Activated T-helper 1 cell treated with Interleukin-2 at 50 U/mL for 16 hours (primary cell): ENCODE results near the gene COMMD1.
"Not testable (repeated sequence)": the region's sequence is repeated elsewhere in the genome, so short reads cannot be mapped to it uniquely, and the experiment has no call there.

ENCODE experiments used
- DNase-seq: peaks from one replicate; pipeline ENCODE4 v3.0.0-alpha.2; 2020; ENCODE audit warnings: low read depth

COMMD1 gene

DNA sequence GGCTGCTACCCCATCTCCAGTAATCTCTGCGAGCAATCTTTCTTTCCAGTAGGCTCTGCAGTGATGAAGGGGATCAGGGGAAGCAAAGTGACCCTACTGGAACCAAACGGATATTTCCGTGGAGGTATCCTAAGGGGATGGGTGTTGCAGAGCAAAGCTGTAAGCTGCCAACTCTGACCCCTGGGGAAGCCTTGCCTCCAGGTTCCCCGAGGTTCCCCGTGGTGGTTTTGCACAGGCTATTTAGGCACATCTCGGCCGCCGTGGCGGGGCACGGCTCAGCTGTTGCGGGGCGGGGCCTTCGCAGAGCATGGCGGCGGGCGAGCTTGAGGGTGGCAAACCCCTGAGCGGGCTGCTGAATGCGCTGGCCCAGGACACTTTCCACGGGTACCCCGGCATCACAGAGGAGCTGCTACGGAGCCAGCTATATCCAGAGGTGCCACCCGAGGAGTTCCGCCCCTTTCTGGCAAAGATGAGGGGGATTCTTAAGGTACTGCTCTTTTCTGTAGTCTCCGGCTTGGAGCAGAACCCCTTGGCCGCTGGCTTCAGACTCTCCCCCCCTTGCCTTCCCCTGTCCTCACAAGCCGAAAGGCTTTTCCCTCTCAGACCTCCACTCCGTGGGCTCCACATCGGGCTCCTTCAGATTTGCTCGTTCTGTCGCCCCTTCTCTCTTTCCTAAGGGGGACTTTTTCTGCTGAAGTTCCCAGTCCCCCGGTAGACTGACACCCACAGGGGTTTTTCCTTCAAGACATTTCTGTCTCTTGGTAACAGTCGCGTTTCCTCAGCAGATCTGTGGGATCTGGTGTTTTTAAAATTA is at the start of gene COMMD1:
Gene COMMD1 (plus strand): TSS at position 303 of the 814 bp plus-strand sequence. CDS start 5 bp downstream, at position 308.
- peak; percentile 68 for DNase-seq

DNA sequence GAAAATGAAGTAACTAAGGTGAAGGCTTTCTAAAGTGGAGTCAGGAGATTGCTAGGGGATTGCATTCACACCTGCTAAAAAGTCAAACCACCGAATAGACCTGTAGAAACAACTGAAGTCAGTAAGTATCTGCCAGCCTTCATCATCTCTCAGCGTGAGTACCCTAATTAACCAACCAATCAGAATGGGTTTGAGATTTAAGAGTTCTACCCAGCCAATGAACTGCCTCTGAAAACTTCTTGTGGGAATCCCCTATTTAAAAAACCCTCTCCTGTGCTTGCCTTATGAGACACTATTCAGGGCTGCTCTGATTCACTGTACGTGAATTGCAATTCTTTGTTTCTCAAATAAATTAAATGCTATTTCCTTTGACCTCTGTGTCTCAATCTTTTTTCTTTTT is 48.2 kb upstream of the COMMD1 start:
- DNase-seq: no peak

DNA sequence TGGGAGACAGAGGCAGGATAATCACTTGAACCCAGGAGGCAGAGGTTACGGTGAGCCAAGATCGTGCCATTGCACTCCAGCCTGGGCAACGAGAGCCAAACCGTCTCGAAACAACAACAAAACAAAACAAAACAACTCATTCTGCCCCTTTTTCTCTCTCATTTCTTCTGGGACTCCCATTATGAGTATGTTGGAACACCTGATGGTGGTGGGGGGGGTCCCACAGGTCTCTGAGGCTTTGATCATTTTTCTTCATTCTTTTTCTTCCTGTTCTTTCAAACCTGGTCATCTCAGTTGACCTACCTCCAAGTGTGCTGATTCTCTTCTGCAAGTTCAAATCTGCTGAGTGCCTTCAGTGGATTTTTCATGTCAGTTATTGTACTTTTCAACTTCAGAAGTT is 43.4 kb upstream of the COMMD1 start:
- DNase-seq: no peak

DNA sequence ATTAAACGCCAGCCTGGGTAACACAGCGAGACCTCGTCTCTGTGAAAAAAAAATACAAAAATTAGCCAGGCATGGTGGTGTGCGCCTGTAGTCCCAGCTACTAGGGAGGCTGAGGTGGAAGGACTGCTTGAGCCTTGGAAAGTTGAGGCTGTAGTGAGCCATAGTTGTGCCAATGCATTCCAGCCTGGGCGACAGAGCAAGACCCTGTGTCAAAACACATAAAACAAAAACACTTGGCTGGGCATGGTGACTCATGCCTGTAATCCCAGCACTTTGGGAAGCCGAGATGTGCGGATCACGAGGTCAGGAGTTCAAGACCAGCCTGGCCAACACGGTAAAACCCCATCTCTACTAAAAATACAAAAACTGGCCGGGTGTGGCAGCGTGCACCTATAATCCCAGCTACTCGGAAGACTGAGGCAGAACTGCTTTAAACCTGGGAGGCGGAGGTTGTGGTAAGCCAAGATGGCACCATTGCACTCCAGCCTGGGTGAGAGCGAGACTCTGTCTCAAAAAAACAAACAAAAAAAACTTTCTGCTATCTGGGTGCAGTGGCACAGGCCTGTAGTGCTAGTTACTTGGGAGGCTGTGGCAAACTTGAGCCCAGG is 38.9 kb upstream of the COMMD1 start:
- DNase-seq: not testable (repeated sequence)

DNA sequence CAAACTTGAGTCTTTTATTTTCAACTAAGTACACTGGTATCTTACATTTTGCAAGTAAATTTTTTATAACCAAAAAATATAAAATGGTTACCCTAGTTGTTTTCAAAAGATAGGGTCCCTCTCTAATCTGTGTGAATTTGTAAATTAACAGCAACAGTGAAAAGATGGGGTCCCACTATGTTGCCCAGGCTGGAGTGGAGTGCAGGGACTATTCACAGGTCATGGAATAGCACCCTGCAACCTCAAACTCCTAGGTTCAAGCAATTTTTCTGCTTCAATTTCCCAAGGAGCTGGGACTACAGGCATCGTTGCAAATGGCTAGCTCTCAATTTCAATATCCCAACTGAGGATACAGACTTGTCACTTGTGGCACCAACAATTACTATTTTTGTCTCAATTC is 29.1 kb upstream of the COMMD1 start:
- DNase-seq: no peak

DNA sequence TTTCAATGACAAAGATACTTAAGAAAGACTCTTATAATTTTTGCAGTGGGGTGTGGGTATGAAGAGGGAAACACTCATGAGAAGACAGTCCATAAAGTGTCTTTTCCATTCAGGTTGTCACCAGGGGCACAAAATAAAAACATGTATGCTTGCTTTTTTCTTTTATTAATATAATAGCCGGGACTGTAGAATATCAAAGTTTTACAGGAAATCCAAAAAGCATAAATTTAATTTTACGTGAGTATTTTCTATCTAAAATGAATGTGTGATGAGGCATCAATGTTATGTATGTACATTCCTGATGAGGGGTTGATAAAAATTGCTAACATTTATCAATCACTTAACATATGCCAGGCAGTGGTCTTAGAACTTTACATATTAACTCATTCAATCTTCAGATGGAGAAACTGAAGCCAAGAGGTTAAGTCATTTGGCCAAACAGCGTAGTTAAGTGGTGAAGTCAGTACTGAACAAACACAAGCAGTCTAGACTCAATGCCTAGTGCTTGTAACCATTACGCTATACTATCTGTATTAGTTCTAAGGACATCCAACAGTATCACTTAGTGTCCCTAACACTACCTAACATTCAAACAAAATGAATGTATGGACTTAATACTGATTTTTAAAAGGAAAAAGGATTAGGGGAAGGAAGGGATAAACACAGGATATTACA is 27.8 kb upstream of the COMMD1 start:
- DNase-seq: no peak

DNA sequence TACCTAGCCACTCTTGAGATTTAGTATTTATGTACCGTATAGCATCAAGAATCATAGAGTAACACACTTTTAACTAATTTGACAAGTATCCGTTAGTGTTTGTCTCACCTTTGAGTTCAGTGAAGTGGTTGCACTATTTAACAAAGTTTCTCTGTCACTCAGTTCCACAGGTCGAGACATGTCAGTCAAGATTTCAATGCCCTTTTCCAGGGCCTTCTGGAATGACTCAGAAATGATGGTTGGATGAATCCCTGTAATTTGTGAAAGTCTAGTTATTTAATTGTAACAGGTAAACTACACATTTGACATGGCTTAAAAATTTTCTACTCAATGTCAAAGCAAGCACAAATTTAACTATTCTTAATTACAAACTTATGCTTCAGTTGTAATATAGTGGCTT is 26.7 kb upstream of the COMMD1 start:
- no peak for DNase-seq

DNA sequence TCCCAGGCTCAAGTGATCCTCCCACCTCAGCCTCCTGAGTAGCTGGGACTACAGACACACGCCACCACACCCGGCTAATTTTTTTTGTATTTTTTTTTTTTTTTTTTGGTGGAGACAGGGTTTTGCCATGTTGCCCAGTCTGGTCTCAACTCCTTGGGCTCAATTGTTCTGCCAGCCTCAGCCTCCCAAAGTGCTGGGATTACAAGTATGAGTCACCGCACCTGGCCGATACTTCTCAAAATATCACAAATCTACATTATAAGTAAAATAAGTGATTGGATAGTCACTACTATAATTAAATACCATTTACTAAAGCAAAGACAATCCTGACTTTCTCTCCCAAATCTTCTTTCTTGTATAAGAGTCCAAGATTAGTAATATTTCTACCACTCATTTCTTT is 26.1 kb upstream of the COMMD1 start:
- DNase-seq: not testable (repeated sequence)

DNA sequence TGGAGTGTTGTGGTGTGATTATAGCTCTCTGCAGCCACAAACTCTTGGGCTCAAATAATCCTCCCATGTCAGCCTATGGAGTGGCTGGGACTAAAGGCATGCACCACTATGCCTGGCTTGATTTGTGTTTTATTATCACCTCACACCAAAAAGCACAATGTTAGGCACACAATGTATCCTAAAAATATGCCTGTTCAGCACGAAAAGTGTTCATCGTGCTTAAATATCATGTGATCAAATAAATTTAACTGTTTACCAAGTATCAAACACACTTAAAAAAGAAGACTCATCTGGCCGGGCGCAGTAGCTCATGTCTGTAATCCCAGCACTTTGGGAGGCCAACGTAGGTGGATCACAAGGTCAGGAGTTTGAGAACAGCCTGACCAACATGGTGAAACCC is 22.6 kb upstream of the COMMD1 start:
- no peak for DNase-seq

DNA sequence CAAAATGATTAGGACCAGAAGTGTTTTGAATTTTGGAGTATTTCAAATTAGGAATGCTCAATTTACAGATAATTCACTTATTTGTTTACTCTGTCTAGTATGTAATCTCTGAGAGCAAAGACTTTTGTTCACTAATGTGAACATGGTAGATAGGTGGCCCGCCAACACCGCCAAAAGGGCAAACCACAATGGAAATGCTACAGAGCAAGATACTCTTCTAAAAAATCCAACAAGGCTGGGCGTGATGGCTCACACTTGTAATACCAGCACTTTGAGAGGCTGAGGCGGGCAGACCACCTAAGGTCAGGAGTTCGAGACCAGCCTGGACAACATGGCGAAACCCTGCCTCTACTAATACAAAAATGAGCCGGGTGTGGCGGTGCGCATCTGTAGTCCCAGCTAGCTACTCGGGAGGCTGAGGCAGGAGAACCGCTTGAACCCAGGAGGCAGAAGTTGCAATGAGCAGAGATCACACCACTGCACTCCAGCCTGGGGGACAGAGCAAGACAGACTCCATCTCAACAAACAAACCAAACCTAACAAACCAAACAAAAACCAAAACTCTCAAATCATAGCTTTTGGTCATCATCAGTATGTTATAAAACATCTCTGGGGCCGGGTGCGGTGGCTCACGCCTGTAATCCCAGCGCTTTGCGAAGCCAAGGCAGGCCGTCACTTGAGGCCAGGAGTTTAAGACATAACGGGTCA is 19.4 kb upstream of the COMMD1 start:
- DNase-seq: no peak

DNA sequence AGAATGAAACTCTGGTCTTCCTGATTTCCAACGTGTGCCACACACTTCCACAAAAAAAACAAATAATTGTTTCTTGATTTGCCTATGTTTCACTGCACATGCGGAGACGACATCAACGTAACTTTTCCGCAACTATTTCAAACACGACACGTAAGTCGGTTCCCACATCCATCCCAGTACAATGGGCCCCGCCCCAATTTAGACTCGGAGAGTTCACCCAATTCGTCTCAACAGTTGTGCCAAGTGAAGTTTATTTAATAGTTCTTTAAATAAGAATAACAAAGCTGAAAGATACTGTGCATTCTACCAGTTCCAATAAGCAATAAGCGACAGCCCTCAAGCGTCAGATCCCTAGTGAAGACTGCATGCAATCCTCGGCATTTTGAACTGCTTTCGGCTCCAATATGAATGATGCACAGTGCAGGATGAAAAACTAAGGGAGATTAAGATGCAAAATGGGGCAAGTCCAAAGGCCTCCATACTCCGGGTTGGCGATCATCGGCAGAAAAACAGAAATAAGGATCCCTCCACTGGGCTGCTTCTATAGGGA is 17.7 kb upstream of the COMMD1 start:
- DNase-seq: no peak

DNA sequence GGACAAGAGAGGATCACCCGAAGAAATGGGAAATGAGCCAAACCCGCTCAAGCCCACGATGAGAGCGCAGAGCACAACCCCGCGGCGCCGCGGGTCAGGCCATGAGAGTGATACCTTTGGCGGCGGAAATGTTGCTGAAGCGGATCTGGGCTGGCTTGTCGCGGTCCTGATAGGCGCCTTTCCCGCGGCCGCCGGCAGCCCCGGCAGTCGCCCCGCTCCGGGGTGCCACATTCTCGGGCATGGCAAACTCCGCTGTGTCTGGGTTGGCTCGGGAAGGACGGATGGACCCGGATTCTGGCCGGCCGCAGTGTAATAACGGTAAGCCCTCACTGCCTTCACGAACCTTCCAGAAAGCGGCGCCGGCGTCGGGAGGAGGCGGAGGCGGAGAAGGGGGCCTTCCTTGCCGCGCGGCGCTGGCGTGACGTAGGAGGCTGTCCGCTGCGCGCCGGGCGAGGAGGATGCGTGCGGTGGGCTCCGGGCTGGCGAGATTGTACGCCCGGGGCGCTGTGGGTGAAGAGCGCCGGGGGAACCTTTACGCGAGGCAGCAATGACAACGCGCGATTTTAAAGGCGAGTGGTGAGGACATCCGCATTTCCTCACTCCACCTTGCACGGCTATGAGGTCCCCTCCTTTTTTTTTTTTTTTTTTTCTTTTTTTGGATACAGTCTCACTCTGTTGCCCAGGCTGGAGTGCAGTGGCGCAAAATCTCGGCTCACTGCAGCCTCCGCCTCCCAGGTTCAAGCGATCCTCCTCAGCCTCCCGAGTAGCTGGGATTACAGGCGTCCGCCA is 17.0 kb upstream of the COMMD1 start, which contains the start of gene CCT4:
Gene CCT4 (minus strand): TSS at position 390 of the 789 bp plus-strand sequence. CDS start 149 bp downstream, at position 241.
- DNase-seq: peak; percentile 83

DNA sequence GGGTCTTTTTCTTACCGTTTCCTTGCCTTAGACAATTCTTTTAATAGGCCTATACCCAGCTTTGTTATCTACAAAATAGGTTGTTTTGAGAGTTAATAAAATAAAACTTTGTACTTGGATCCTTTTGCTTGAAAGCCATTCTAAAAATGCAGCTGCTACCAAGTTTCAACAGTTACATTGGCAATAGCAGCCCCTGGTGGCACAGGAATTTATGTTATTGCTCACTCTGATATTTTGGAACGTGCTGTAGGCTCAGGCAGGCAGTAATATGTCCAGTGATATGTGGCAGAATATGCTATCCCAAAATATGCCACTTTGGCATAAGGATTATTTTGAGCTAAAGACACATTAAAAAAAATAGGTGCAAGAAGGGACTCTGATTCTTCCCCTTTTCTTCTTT is 6.7 kb upstream of the COMMD1 start:
- no peak for DNase-seq

DNA sequence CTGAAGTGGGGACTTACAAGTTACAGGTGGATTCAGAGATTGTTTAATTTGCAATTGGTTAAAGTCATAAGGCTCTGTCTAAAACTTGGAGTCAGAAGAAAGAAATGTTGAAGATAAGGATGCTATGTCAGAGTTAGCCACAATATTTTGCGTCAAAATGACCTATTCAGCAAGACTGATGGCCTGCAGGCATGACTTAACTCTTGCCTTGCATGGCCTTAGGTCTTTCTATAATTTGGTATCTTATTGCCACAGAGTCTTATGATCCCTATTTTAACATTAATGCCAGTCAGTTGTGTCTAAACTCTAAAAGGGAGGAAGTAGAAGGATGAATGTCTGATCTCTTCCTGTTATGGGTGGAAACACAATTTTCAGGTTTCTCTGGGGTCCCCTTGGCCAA is 5.2 kb upstream of the COMMD1 start:
- DNase-seq: no peak

DNA sequence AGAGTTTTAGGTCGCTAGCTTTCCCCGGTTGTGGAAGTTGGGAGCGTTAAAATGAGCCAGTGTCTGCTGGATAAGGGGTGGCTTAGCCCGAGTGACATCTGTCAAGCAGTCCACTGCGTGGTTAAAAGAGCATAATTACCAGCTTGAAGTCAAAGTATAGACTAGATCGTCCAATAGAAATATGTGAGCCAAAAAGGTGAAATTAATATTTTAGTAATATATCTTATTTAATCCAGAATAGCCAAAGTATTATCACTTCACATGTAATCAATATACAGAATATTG is 654 bp downstream of the COMMD1 start:
- DNase-seq: no peak

DNA sequence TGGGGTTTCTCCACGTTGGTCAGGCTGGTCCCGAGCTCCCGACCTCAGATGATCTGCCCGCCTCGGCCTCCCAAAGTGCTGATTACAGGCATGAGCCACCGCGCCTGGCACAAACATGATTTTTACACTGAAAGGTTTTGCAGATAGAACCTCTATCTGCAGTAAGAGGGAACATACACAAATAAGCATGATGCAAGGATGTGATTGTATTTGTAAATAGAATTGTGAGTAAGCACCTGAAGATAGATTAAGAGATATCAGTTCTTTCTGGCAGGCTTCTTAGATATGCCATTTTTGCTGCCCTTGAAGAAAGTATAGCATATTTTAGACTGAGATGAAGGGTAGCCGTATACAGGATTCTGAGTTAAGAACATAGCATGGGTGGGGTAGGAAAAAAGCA is 3.6 kb downstream of the COMMD1 start:
- no peak for DNase-seq

DNA sequence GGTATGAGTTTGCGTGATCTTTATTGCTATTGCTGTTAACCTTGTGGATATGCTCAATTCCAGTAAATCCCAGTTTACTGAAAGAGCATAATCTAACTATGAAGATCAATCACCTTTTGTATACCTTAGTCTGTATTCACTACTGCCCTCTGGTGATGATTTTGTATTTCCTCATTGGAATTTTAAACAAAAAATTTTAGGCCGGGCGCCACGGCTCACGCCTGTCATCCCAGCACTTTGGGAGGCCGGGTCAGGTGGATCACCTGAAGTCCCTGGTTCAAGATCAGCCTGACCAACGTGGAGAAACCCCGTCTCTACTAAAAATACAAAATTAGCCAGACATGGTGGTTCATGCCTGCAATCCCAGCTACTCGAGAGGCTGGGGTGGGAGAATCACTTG is 5.1 kb downstream of the COMMD1 start:
- DNase-seq: no peak

DNA sequence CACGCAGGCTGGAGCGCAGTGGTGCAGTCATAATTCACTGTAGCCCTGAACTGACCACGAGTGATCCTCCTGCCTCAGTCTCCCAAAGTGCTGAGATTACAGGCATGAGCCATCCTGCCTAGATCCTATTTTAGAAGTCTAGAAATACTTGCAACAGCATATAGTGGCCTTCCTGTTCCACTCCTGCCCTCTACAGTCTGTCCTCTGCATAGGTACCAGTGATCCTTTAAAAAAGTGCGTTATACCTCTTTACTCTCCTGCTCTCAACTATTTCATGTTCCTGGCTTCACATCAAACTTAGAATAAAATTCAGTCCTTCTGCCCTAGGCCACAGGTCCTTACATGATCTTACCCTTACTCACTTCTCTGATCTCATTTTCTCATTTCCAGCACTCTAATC is 6.0 kb downstream of the COMMD1 start:
- DNase-seq: no peak

DNA sequence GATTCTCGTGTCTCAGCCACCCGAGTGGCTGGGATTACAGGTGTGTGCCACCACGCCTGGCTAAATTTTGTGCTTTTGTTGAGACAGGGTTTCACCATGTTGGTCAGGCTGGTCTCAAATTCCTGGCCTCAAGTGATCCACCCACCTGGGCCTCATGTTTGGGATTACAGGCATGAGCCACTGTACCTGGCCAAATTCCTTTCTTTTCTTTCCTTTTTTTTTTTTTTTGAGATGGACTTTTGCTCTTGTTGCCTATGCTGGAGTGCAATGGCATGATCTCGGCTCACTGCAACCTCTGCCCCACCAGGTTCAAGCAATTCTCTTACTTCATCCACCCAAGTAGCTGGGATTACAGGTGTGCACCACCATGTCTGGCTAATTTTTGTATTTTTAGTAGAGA is 9.3 kb downstream of the COMMD1 start:
- DNase-seq: not testable (repeated sequence)

DNA sequence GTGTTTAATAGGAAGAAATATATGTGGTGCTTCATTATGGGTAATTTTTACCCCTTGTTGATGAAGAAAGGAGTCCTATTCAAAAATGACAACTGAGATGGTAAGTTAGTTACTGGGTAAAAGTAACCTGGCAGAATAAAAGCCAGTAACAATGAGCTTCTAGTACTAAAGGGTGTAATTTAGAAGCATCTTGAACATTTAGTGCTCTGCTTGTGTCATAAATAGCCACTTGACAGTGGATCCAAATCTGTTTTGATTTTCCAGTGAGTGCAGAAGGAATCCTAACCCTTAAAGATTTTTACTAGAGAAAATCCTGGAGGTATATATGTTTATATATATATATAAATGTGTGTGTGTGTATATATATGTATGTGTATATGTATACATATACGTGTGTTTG is 15.1 kb downstream of the COMMD1 start:
- DNase-seq: no peak

DNA sequence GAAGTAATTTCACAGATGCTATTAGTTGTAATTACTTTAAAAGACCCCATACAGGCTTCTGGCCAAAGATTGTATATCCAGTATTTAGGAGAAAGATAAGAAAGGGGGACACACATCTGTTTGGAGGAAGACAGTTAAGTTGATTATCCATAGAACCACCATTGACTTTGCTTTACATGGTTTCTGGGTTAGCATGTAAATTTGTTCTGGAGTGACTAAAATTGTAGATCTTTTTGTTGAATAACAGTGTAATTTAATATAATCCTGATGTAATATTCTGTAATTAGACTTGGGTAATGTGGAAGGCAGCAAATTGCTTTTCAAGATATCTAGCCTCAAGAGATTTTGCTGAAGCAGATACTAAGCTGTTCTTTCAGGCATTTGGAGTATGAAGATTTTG is 17.2 kb downstream of the COMMD1 start:
- no peak for DNase-seq
